GM12801 (cell line): Measurements from ENCODE around the gene RAB1A.

Experiments
- TF ChIP-seq, protein P1 (sequence below): IDR thresholded peaks from one replicate; pipeline ENCODE4 v1.5.1; 2011; ENCODE audit warnings: control low read depth; ENCODE audit not compliant: insufficient read length; ENCODE audit errors: extremely low read depth

RAB1A gene

DNA sequence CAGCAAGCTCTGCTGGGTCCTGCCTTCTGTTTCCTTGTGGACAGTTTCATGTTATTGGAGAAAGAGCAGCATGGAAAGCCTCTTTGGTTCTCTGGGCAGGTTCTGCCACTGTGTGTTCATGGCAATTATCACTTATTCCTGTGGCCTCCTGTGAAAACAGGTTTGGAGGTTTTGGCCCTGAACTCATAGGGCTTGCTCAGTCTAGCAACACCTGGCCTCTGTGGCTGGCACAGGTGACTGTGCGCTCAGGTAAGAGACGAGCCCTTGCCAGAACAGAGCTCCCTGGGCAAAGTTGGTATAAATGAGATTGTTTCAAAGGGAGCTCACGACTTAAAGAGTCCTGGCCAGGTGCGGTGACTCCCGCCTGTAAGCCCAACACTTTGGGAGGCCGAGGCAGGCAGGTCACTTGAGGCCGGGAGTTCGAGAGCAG is 68.0 kb downstream of the RAB1A start:
- TF ChIP-seq, protein P1, sequence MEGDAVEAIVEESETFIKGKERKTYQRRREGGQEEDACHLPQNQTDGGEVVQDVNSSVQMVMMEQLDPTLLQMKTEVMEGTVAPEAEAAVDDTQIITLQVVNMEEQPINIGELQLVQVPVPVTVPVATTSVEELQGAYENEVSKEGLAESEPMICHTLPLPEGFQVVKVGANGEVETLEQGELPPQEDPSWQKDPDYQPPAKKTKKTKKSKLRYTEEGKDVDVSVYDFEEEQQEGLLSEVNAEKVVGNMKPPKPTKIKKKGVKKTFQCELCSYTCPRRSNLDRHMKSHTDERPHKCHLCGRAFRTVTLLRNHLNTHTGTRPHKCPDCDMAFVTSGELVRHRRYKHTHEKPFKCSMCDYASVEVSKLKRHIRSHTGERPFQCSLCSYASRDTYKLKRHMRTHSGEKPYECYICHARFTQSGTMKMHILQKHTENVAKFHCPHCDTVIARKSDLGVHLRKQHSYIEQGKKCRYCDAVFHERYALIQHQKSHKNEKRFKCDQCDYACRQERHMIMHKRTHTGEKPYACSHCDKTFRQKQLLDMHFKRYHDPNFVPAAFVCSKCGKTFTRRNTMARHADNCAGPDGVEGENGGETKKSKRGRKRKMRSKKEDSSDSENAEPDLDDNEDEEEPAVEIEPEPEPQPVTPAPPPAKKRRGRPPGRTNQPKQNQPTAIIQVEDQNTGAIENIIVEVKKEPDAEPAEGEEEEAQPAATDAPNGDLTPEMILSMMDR: no peak

DNA sequence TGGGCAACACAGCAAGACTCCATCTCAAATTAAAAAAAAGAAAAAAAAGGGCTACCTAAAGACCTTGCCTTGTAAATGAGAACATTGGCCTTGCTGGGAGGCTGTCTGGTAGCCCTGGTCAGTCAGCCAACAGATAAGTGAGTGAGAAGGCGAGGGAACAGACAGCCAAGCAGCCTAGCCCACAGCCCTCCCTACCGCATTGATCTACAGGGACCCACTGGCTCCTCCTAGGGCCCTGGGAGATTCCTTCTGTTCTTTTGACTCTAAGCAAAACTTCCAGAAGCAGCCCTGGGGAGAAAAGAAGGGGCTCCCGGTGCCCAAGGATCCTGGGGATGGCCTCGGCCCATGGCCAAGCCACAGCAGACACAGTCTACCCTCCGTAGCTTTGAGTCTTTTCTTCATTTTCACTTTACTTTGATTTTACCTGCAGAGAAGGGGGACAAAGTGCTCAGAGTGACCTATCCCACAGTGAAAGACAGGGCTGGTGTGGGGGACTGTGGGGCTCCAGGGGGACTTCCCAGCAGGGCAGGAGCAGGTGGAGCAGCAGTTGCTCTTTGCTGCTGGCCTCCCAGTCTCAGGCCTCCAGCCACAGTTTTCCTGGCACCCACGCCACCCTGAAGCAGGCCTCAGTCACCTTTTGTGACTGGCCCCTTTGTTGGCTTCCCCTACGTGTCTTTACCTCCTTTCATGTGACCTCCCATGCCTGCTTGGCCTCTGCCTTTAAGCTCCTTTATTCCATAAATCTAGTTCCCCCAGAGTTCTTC is 68.6 kb downstream of the RAB1A start:
- TF ChIP-seq, protein P1: no peak

DNA sequence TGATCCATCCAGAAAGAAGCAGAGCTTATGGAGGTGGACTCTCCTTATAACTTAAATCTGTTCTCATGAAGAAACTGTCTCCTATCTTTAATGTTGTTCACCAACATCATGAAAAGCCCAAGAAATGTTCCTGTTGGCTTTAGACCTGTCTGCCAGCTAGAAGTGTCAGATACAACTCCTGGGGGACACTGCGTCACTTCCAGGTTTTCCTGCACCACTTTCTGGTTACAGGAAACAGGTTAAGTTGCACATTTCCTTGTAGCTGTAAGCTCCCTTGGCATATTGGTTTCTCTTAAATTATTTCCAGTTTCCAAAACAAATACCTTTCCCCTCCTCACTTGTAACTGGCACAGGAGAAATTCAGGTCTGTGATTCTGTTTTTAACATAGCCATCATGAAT is 70.8 kb downstream of the RAB1A start:
- TF ChIP-seq, protein P1: no peak

DNA sequence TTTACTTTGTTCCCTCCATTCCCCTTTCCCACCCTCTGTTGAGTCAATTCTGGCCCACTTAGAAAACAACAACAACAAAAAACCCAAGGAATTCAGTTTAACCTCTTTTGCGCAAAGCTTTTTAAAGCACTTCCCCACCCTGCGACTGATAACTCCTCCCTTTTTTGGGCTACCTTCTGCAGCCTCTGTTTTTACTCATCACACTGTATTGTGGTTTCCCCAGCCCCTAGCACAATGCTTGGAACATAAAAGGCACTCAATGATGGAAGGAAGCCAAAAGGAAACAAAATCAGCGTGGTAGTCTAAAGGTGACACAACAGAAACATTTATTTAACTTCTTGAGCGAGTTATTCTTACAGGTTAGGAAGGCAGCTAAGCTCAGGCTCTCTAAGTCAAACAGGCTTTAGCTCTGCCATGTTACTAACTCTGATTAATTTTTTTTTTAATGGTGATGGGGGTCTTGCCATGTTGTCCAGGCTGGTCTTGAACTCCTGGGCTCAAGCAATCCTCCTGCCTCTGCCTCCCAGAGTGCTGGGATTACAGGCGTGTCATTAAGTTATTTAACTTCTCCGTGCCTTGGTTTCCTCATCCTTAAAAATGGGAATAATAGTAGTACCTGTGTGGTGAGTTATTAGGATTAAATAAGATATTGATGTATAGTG is 72.4 kb downstream of the RAB1A start:
- TF ChIP-seq, protein P1: no peak

DNA sequence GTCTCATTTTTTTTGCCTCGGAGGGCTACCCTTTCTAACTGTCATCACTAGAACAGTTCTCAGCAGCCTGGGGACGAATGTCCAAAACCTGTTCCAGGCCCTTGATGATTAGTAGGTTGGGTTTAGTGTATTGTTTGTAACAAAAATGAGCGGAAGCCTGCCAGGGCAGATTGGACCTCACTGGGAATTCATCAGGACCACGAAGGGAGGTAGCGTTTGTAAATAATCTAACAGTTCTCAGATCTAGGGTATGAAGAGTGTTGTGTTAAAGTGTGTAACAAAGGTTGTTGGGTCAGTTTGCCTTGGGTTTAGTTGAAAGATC is 72.9 kb downstream of the RAB1A start:
- TF ChIP-seq, protein P1: no peak

DNA sequence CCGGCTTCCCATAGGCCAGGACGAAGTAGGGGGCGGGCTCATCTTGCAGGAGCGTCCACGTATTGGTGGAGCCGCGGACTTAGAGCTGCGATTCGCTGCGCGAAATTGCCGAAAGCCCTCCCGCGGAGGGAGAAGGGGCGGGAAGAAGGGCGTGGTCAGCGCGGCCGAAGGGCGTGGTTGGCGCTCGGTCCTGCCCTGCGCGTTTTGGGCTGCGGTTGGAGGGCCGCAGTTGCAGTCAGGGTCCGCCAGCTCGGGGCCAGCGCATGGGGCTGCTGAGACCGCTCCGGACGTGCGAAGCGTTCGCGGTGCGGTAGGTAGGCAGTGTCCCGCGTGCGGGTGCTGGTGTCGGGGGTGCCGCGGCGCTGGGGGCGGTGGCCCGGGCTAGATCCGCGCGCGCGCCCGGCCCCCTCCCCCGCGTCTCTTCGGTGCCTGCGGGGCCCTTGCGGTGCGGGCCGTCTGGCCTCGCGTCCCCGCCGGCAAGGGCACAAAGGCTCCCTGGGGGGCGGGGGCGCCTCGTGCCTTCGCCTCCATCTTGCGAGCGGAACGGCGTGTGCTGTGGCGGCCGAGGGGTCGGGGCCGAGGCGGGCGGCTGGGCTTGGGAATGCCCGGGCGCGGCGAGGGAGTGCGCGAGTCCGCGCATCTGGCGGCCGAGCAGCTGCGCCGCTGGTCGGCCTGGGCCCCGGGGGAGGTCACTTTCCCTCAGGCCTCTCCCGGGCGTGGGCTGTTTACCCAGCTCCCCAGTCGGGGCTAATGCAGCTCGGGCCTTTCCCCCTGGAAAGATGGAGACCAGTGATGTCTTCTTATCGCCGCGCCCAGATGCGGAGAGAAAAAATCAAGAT is 73.5 kb downstream of the RAB1A start, which contains the start of gene CEP68:
TSS of gene CEP68 (plus strand) at position 202 of the 839 bp plus-strand sequence. CDS start 13,029 bp downstream, outside the sequence.
- TF ChIP-seq, protein P1: no peak
